Tibial nerve (tissue), 3 donors: Measurements from ENCODE around the gene IL36RN.

ENCODE experiments used
- POLR2A ChIP-seq, 2 donors: fragments of 450-650 bp; IDR thresholded peaks; one replicate each; pipeline ENCODE4 v1.6.1; 2017; ENCODE audit warnings: antibody characterized with exemption in 2 of 2, mild to moderate bottlenecking in 2 of 2, moderate library complexity in 2 of 2
- TF ChIP-seq, protein P1 (sequence below), 5 experiments: fragments of 200-600 bp in 3 of 5; fragments of 450-650 bp in 2 of 5; sonication (generic) in 3 of 5; IDR thresholded peaks; one replicate each; pipeline ENCODE4 v1.5.1; 2016 to 2019; ENCODE audit warnings: antibody characterized with exemption in 5 of 5, mild to moderate bottlenecking in 3 of 5, moderate library complexity in 2 of 5

DNA sequence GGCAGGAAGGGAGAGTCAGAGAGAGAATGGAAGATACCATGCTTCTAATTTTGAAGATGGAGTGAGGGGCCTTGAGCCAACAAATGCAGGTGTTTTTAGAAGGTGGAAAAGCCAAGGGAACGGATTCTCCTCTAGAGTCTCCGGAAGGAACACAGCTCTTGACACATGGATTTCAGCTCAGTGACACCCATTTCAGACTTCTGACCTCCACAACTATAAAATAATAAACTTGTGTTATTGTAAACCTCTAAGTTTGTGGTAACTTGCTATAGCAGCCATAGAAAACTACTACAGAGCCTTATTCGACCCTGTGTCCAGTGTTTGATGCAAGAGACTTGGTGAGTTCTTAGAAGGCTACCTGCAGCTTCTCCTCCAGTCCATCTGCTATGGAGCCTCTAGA lies 16.6 kb downstream of the IL36RN start:
- TF ChIP-seq POLR2A (IDR thresholded peaks at IDR 0.05): no peak
- TF ChIP-seq, protein P1, sequence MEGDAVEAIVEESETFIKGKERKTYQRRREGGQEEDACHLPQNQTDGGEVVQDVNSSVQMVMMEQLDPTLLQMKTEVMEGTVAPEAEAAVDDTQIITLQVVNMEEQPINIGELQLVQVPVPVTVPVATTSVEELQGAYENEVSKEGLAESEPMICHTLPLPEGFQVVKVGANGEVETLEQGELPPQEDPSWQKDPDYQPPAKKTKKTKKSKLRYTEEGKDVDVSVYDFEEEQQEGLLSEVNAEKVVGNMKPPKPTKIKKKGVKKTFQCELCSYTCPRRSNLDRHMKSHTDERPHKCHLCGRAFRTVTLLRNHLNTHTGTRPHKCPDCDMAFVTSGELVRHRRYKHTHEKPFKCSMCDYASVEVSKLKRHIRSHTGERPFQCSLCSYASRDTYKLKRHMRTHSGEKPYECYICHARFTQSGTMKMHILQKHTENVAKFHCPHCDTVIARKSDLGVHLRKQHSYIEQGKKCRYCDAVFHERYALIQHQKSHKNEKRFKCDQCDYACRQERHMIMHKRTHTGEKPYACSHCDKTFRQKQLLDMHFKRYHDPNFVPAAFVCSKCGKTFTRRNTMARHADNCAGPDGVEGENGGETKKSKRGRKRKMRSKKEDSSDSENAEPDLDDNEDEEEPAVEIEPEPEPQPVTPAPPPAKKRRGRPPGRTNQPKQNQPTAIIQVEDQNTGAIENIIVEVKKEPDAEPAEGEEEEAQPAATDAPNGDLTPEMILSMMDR (IDR thresholded peaks at IDR 0.05): no peak
